ENCODE measurements around the gene KRTAP10-1. TPM values are rescaled to one million over a fixed set of nuclear protein-coding genes. Genes with fewer than 3 reads are reported as not detected.

The KRTAP10-1 gene
- total and polyA plus RNA-seq, 4 donors: not detected

DNA sequence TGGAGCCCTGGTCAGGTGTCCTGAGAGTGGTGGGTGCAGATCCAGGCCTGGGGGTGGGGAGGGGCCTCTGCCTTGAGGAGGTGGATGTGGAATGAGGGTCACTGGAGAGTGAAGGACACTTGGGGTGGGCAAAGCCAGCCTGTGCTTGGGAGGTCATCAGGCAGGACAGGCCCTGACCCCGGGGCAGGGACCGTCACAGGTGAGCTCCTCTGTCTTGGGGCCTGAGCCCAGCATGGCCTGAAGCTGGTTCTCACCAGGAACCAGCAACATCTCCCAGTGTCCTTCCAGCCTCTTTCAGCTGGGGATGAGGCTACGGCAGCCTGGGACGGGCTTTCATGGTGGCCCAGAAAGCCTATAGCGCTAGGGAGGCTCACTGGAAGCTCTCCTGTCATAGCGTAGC, 12.1 kb upstream of the KRTAP10-1 start:
- no peaks in the 10 kb centered on the region for H3K4me1 ChIP-seq (ENCODE audit: control insufficient read depth in 4 of 4, insufficient read depth in 4 of 4, low read length in 3 of 4)
- H3K27ac ChIP-seq (ENCODE audit: low read depth in 1 of 2, low read length in 2 of 2): no peak overlapping the region
- WGBS: 81% methylated on average over 6 of the region's 6 CpGs
- TF ChIP-seq, protein P1, sequence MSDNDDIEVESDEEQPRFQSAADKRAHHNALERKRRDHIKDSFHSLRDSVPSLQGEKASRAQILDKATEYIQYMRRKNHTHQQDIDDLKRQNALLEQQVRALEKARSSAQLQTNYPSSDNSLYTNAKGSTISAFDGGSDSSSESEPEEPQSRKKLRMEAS (IDR thresholded peaks at IDR 0.05): no peak
- H3K27me3 ChIP-seq (ENCODE audit: control insufficient read depth in 4 of 4, insufficient read depth in 4 of 4, low read length in 3 of 4): peaks cover 0 to 2% (median 0%) of the 10 kb centered on the region in 4 donors
- peak; percentile 20 for DNase-seq (ENCODE audit: low spot score)
- no peaks in the 10 kb centered on the region for H3K9me3 ChIP-seq (ENCODE audit: control insufficient read depth in 4 of 4, low read length in 3 of 4)
- no peaks in the 10 kb centered on the region for H3K36me3 ChIP-seq (ENCODE audit: control insufficient read depth in 4 of 4, insufficient read depth in 3 of 4, low read depth in 1 of 4, low read length in 3 of 4)
- H3K9ac ChIP-seq (ENCODE audit: low read depth in 1 of 2, low read length in 2 of 2): no peak overlapping the region
- H3K4me3 ChIP-seq (ENCODE audit: low read depth in 1 of 3, low read length in 3 of 3): no peak overlapping the region

DNA sequence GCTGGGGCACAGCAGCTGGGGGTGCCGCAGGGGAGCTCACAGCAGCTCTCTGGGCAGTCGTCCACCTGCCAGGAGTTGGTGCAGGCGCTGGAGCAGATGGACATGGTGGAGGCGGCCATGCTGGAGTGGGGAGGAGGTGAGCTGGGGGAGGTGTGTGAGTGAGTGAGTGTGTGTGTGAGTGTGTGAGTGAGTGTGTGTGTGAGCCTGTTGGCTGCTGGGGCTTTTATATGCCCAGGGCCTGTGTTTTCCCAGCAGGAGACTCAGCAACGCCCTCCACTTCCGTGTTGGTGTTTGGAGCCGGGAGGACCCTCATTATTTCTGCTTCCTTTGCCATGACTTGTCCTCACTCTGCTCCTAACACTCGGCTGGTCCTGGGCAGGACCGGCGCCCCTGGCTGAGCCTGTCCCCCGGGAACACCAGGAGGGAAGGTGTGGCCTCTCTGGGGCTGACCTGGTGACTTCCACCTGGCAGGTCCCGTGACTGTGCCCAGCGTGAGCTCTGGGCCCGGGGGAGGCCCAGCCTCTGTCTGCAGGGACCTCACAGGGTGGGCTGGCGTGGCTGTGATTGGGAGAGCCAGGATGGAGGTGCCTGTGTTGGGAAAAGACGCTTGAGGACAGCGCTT, 11.5 kb upstream of the KRTAP10-1 start, which contains the start of gene KRTAP10-2:
KRTAP10-2 (minus strand) TSS at position 166 of the 622 bp plus-strand sequence; CDS start at position 119, 47 bp downstream.
- TF ChIP-seq, protein P1 (IDR thresholded peaks at IDR 0.05): no peak
- TF ChIP-seq HNF4G (IDR thresholded peaks at IDR 0.05): no peak
- no peak for TF ChIP-seq RXRA (IDR thresholded peaks at IDR 0.05)
- Histone ChIP-seq H3K4me1 (ENCODE audit: control insufficient read depth in 4 of 4, insufficient read depth in 4 of 4, low read length in 3 of 4) (no peaks in the 10 kb centered on the region), H3K9ac (ENCODE audit: low read depth in 1 of 2, low read length in 2 of 2) (no peak within 1 kb of the TSS), H3K9me3 (ENCODE audit: control insufficient read depth in 4 of 4, low read length in 3 of 4) (no peaks in the 10 kb centered on the region), H3K4me3 (ENCODE audit: low read depth in 1 of 3, low read length in 3 of 3) (no peak within 1 kb of the TSS), H3K27me3 (ENCODE audit: control insufficient read depth in 4 of 4, insufficient read depth in 4 of 4, low read length in 3 of 4) (peaks cover 0 to 2% (median 0%) of the 10 kb centered on the region in 4 donors), H3K27ac (ENCODE audit: low read depth in 1 of 2, low read length in 2 of 2) (no peak within 1 kb of the TSS), H3K36me3 (ENCODE audit: control insufficient read depth in 4 of 4, insufficient read depth in 3 of 4, low read depth in 1 of 4, low read length in 3 of 4) (no peaks in the 10 kb centered on the region)
- peak; percentile 14 for DNase-seq (ENCODE audit: low spot score)
- 70% methylated on average over 17 of the region's 17 CpGs for WGBS

DNA sequence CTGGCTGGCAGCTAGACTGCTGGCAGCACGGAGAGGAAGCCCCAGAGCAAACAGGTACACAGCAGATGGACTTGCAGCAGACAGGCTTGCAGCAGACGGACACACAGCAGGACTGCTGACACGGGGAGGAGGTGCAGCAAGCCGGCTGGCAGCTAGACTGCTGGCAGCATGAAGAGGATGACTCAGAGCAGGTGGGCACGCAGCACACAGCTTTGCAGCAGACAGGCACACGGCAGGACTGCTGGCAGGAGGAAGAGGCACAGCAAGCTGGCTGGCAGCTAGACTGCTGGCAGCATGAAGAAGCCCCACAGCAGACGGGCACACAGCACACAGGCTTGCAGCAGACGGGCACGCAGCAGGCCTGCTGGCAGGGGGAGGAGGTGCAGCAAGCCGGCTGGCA, 10.8 kb upstream of the KRTAP10-1 start:
- Histone ChIP-seq H3K4me3 (ENCODE audit: low read depth in 1 of 3, low read length in 3 of 3) (no peak overlapping the region), H3K9ac (ENCODE audit: low read depth in 1 of 2, low read length in 2 of 2) (no peak overlapping the region), H3K4me1 (ENCODE audit: control insufficient read depth in 4 of 4, insufficient read depth in 4 of 4, low read length in 3 of 4) (no peaks in the 10 kb centered on the region), H3K9me3 (ENCODE audit: control insufficient read depth in 4 of 4, low read length in 3 of 4) (no peaks in the 10 kb centered on the region), H3K27me3 (ENCODE audit: control insufficient read depth in 4 of 4, insufficient read depth in 4 of 4, low read length in 3 of 4) (peaks cover 0 to 2% (median 0%) of the 10 kb centered on the region in 4 donors), H3K36me3 (ENCODE audit: control insufficient read depth in 4 of 4, insufficient read depth in 3 of 4, low read depth in 1 of 4, low read length in 3 of 4) (no peaks in the 10 kb centered on the region), H3K27ac (ENCODE audit: low read depth in 1 of 2, low read length in 2 of 2) (no peak overlapping the region)
- 64% methylated on average over 10 of the region's 10 CpGs for WGBS
- TF ChIP-seq, protein P2, sequence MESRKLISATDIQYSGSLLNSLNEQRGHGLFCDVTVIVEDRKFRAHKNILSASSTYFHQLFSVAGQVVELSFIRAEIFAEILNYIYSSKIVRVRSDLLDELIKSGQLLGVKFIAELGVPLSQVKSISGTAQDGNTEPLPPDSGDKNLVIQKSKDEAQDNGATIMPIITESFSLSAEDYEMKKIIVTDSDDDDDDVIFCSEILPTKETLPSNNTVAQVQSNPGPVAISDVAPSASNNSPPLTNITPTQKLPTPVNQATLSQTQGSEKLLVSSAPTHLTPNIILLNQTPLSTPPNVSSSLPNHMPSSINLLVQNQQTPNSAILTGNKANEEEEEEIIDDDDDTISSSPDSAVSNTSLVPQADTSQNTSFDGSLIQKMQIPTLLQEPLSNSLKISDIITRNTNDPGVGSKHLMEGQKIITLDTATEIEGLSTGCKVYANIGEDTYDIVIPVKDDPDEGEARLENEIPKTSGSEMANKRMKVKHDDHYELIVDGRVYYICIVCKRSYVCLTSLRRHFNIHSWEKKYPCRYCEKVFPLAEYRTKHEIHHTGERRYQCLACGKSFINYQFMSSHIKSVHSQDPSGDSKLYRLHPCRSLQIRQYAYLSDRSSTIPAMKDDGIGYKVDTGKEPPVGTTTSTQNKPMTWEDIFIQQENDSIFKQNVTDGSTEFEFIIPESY (IDR thresholded peaks at IDR 0.05): no peak
- TF ChIP-seq SP1 (IDR thresholded peaks at IDR 0.05) (no peak), HNF4G (IDR thresholded peaks at IDR 0.05) (no peak), FOXA1 (IDR thresholded peaks at IDR 0.05) (no peak), GABPA (IDR thresholded peaks at IDR 0.05 in 1 of 2, conservative IDR thresholded peaks at IDR 0.05 in 1 of 2) (no peak), TAF1 (conservative IDR thresholded peaks at IDR 0.05) (no peak), HNF4A (conservative IDR thresholded peaks at IDR 0.05) (no peak), RXRA (IDR thresholded peaks at IDR 0.05) (no peak), NR2F2 (IDR thresholded peaks at IDR 0.05) (no peak), JUND (IDR thresholded peaks at IDR 0.05) (no peak), EGR1 (IDR thresholded peaks at IDR 0.05; ENCODE audit: low read depth in 2 of 2) (no peak)
- TF ChIP-seq, protein P3, sequence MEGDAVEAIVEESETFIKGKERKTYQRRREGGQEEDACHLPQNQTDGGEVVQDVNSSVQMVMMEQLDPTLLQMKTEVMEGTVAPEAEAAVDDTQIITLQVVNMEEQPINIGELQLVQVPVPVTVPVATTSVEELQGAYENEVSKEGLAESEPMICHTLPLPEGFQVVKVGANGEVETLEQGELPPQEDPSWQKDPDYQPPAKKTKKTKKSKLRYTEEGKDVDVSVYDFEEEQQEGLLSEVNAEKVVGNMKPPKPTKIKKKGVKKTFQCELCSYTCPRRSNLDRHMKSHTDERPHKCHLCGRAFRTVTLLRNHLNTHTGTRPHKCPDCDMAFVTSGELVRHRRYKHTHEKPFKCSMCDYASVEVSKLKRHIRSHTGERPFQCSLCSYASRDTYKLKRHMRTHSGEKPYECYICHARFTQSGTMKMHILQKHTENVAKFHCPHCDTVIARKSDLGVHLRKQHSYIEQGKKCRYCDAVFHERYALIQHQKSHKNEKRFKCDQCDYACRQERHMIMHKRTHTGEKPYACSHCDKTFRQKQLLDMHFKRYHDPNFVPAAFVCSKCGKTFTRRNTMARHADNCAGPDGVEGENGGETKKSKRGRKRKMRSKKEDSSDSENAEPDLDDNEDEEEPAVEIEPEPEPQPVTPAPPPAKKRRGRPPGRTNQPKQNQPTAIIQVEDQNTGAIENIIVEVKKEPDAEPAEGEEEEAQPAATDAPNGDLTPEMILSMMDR (IDR thresholded peaks at IDR 0.05; ENCODE audit: low read depth, low read length, missing input control): no peak
- TF ChIP-seq, protein P4, sequence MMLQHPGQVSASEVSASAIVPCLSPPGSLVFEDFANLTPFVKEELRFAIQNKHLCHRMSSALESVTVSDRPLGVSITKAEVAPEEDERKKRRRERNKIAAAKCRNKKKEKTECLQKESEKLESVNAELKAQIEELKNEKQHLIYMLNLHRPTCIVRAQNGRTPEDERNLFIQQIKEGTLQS (IDR thresholded peaks at IDR 0.05): no peak
- TF ChIP-seq, protein P1 (IDR thresholded peaks at IDR 0.05): no peak
- TF ChIP-seq, protein P5, sequence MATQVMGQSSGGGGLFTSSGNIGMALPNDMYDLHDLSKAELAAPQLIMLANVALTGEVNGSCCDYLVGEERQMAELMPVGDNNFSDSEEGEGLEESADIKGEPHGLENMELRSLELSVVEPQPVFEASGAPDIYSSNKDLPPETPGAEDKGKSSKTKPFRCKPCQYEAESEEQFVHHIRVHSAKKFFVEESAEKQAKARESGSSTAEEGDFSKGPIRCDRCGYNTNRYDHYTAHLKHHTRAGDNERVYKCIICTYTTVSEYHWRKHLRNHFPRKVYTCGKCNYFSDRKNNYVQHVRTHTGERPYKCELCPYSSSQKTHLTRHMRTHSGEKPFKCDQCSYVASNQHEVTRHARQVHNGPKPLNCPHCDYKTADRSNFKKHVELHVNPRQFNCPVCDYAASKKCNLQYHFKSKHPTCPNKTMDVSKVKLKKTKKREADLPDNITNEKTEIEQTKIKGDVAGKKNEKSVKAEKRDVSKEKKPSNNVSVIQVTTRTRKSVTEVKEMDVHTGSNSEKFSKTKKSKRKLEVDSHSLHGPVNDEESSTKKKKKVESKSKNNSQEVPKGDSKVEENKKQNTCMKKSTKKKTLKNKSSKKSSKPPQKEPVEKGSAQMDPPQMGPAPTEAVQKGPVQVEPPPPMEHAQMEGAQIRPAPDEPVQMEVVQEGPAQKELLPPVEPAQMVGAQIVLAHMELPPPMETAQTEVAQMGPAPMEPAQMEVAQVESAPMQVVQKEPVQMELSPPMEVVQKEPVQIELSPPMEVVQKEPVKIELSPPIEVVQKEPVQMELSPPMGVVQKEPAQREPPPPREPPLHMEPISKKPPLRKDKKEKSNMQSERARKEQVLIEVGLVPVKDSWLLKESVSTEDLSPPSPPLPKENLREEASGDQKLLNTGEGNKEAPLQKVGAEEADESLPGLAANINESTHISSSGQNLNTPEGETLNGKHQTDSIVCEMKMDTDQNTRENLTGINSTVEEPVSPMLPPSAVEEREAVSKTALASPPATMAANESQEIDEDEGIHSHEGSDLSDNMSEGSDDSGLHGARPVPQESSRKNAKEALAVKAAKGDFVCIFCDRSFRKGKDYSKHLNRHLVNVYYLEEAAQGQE (IDR thresholded peaks at IDR 0.05): no peak
- no peak for DNase-seq (ENCODE audit: low spot score)

Measured in liver (tissue), 9 donors.